WTC11 (cell line): ENCODE results near the gene CYP4F12.

Source experiments
- CREB1 ChIP-seq: sonication (generic); formaldehyde crosslinking; IDR thresholded peaks from 2 replicates; pipeline ENCODE4 v1.8.0; 2023; ENCODE audit warnings: mild to moderate bottlenecking, missing genetic modification reagents
- CREM ChIP-seq: sonication (generic); formaldehyde crosslinking; IDR thresholded peaks from 2 replicates; pipeline ENCODE4 v1.8.1; 2022; ENCODE audit warnings: mild to moderate bottlenecking, missing genetic modification reagents, moderate library complexity
- TCF7 ChIP-seq: sonication (generic); formaldehyde crosslinking; IDR thresholded peaks from 2 replicates; pipeline ENCODE4 v1.8.0; 2022; ENCODE audit warnings: mild to moderate bottlenecking, low read depth, missing genetic modification reagents, moderate library complexity
- TP53 ChIP-seq: sonication (generic); formaldehyde crosslinking; IDR thresholded peaks from 2 replicates; pipeline ENCODE4 v1.8.1; 2023; ENCODE audit warnings: mild to moderate bottlenecking, missing genetic modification reagents
- ZNF416 ChIP-seq: fragments of 250-450 bp; sonication (Bioruptor Pico); IDR thresholded peaks from 2 replicates; pipeline ENCODE4 v1.9.0; 2021; ENCODE audit warnings: mild to moderate bottlenecking, inconsistent platforms
- ZSCAN18 ChIP-seq: fragments of 250-450 bp; sonication (Bioruptor Pico); IDR thresholded peaks from 2 replicates; pipeline ENCODE4 v2.1.2; 2022; ENCODE audit warnings: mild to moderate bottlenecking, moderate library complexity
- TF ChIP-seq, protein P1 (sequence below): sonication (generic); formaldehyde crosslinking; IDR thresholded peaks from 2 replicates; pipeline ENCODE4 v1.8.1; 2022; ENCODE audit warnings: mild to moderate bottlenecking, moderate library complexity, missing genetic modification reagents
- TF ChIP-seq, protein P2 (sequence below): fragments of 200-600 bp; IDR thresholded peaks from 2 replicates; pipeline ENCODE4 v1.8.0; 2022; ENCODE audit warnings: antibody characterized with exemption
- TF ChIP-seq, protein P3 (sequence below): sonication (generic); formaldehyde crosslinking; IDR thresholded peaks from 2 replicates; pipeline ENCODE4 v1.8.0; 2023; ENCODE audit warnings: missing genetic modification reagents, mild to moderate bottlenecking, borderline replicate concordance

- TF ChIP-seq ZNF416 (CRISPR knock-in tag), result no peak
- TF ChIP-seq, protein P1, sequence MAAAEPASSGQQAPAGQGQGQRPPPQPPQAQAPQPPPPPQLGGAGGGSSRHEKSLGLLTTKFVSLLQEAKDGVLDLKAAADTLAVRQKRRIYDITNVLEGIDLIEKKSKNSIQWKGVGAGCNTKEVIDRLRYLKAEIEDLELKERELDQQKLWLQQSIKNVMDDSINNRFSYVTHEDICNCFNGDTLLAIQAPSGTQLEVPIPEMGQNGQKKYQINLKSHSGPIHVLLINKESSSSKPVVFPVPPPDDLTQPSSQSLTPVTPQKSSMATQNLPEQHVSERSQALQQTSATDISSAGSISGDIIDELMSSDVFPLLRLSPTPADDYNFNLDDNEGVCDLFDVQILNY (CRISPR knock-in tag), result no peak
- no peak for TF ChIP-seq TP53 (CRISPR knock-in tag)
- TF ChIP-seq, protein P2, sequence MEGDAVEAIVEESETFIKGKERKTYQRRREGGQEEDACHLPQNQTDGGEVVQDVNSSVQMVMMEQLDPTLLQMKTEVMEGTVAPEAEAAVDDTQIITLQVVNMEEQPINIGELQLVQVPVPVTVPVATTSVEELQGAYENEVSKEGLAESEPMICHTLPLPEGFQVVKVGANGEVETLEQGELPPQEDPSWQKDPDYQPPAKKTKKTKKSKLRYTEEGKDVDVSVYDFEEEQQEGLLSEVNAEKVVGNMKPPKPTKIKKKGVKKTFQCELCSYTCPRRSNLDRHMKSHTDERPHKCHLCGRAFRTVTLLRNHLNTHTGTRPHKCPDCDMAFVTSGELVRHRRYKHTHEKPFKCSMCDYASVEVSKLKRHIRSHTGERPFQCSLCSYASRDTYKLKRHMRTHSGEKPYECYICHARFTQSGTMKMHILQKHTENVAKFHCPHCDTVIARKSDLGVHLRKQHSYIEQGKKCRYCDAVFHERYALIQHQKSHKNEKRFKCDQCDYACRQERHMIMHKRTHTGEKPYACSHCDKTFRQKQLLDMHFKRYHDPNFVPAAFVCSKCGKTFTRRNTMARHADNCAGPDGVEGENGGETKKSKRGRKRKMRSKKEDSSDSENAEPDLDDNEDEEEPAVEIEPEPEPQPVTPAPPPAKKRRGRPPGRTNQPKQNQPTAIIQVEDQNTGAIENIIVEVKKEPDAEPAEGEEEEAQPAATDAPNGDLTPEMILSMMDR, result no peak
- TF ChIP-seq CREB1 (CRISPR knock-in tag), result no peak
- no peak for TF ChIP-seq TCF7 (CRISPR knock-in tag)
- no peak for TF ChIP-seq ZSCAN18
- no peak for TF ChIP-seq CREM
- TF ChIP-seq, protein P3, sequence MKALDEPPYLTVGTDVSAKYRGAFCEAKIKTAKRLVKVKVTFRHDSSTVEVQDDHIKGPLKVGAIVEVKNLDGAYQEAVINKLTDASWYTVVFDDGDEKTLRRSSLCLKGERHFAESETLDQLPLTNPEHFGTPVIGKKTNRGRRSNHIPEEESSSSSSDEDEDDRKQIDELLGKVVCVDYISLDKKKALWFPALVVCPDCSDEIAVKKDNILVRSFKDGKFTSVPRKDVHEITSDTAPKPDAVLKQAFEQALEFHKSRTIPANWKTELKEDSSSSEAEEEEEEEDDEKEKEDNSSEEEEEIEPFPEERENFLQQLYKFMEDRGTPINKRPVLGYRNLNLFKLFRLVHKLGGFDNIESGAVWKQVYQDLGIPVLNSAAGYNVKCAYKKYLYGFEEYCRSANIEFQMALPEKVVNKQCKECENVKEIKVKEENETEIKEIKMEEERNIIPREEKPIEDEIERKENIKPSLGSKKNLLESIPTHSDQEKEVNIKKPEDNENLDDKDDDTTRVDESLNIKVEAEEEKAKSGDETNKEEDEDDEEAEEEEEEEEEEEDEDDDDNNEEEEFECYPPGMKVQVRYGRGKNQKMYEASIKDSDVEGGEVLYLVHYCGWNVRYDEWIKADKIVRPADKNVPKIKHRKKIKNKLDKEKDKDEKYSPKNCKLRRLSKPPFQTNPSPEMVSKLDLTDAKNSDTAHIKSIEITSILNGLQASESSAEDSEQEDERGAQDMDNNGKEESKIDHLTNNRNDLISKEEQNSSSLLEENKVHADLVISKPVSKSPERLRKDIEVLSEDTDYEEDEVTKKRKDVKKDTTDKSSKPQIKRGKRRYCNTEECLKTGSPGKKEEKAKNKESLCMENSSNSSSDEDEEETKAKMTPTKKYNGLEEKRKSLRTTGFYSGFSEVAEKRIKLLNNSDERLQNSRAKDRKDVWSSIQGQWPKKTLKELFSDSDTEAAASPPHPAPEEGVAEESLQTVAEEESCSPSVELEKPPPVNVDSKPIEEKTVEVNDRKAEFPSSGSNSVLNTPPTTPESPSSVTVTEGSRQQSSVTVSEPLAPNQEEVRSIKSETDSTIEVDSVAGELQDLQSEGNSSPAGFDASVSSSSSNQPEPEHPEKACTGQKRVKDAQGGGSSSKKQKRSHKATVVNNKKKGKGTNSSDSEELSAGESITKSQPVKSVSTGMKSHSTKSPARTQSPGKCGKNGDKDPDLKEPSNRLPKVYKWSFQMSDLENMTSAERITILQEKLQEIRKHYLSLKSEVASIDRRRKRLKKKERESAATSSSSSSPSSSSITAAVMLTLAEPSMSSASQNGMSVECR, result no peak
Observed at GRCh38 chr19:15675560-15675959, 2.7 kb downstream of the CYP4F12 start.
